Smooth muscle cell (in vitro differentiated cells): ENCODE data around the gene NAT10. TPM values are rescaled to one million over a fixed set of nuclear protein-coding genes. Genes with fewer than 3 reads are reported as not detected.

Source experiments
- DNase-seq: peaks from one replicate; lab custom pipeline; 2025; ENCODE audit not compliant: unreplicated experiment; lab: John Stamatoyannopoulos, UW
- H2AFZ ChIP-seq: fragments of 200-600 bp; sonication (generic); 2 replicates; pipeline ENCODE4 v1.6.0; 2016; ENCODE audit warnings: antibody characterized with exemption, low read depth, mild to moderate bottlenecking
- H3F3A ChIP-seq: fragments of 200-600 bp; sonication (generic); 2 replicates; pipeline ENCODE4 v1.6.0; 2017; ENCODE audit warnings: antibody characterized with exemption, low read depth
- H3K27ac ChIP-seq: fragments of 200-600 bp; sonication (generic); 2 replicates; pipeline ENCODE4 v1.5.1; 2016; ENCODE audit warnings: low read depth, mild to moderate bottlenecking
- H3K27me3 ChIP-seq: fragments of 200-600 bp; sonication (generic); 2 replicates; pipeline ENCODE4 v1.6.1; 2016; ENCODE audit warnings: low read depth, mild to moderate bottlenecking
- H3K36me3 ChIP-seq: fragments of 200-600 bp; sonication (generic); 2 replicates; pipeline ENCODE4 v1.5.1; 2016; ENCODE audit warnings: low read depth
- H3K4me1 ChIP-seq: fragments of 200-600 bp; sonication (generic); 2 replicates; pipeline ENCODE4 v1.5.1; 2016; ENCODE audit warnings: low read depth
- H3K4me2 ChIP-seq: fragments of 200-600 bp; sonication (generic); 2 replicates; pipeline ENCODE4 v1.6.0; 2016; ENCODE audit warnings: mild to moderate bottlenecking
- H3K4me3 ChIP-seq: fragments of 200-600 bp; sonication (generic); 2 replicates; pipeline ENCODE4 v1.5.1; 2016; ENCODE audit warnings: mild to moderate bottlenecking
- H3K79me2 ChIP-seq: fragments of 200-600 bp; sonication (generic); 2 replicates; pipeline ENCODE4 v1.6.0; 2016; ENCODE audit warnings: low read depth, mild to moderate bottlenecking
- H3K9ac ChIP-seq: fragments of 200-600 bp; sonication (generic); 2 replicates; pipeline ENCODE4 v1.6.0; 2016; ENCODE audit warnings: low read depth
- H3K9me3 ChIP-seq: fragments of 200-600 bp; sonication (generic); replicated peaks from 2 replicates; pipeline ENCODE4 v1.5.1; 2016; ENCODE audit warnings: low read depth
- H4K20me1 ChIP-seq: fragments of 200-600 bp; sonication (generic); 2 replicates; pipeline ENCODE4 v1.6.0; 2016; ENCODE audit warnings: low read depth
- CTCF ChIP-seq: fragments of 200-600 bp; sonication (generic); IDR thresholded peaks from 2 replicates; pipeline ENCODE4 v1.5.1; 2017; ENCODE audit warnings: borderline replicate concordance, mild to moderate bottlenecking, antibody characterized with exemption; ENCODE audit not compliant: insufficient read depth, poor library complexity, severe bottlenecking
- WGBS: methylation state at CpG from one replicate; pipeline ENCODE4 v1.1.7; 2016; ENCODE audit warnings: low lambda C conversion rate; 5-methylcytosine and 5-hydroxymethylcytosine counted together
- polyA plus RNA-seq: library from polyadenylated mRNA; unstranded; fragments of >200 nt; fragmentation: Nextera tagmentation; extraction: Ambion mirVana; gene quantifications from 2 replicates; pipeline ENCODE4 v1.2.1, GENCODE V29; 2016
- total RNA-seq: library from RNA; depleted of rRNA; stranded (reverse); fragments of >200 nt; gene quantifications from 2 replicates; pipeline ENCODE4 v1.2.3, GENCODE V29; 2014

Gene NAT10
- total and polyA plus RNA-seq, 2 experiments from 2014 or later, result 16.4 to 20.9 TPM

DNA sequence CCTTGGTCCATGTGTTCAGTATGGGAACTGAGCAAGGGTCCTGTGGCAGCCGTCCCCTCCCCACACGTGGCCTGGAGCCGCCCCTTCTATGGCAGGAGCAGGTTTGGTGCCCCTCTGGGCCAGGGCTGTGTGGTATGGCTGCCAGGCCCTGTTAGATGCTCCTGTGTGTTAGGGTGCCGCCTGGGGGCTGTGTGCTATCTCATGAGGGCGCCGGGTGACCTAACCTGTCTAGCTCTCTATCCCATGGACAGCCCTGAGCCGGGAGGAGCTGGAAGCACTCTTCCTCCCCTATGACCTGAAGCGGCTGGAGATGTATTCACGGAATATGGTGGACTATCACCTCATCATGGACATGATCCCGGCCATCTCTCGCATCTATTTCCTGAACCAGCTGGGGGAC, 34.7 kb downstream of the NAT10 start:
- no peaks in the 10 kb centered on the region for H3K79me2 ChIP-seq
- DNase-seq, result no peak
- H3K4me2 ChIP-seq, result no peak overlapping the region
- no peaks in the 10 kb centered on the region for H4K20me1 ChIP-seq
- no peaks in the 10 kb centered on the region for H3K9me3 ChIP-seq
- H3K9ac ChIP-seq, result no peak overlapping the region
- H3K27me3 ChIP-seq, result no peaks in the 10 kb centered on the region
- H3F3A ChIP-seq, result no peaks in the 10 kb centered on the region
- H2AFZ ChIP-seq, result no peak overlapping the region
- H3K27ac ChIP-seq, result no peak overlapping the region
- no peak for TF ChIP-seq CTCF
- H3K4me3 ChIP-seq, result no peak overlapping the region
- no peaks in the 10 kb centered on the region for H3K36me3 ChIP-seq
- WGBS, result 96% methylated on average over 11 of the region's 11 CpGs
- H3K4me1 ChIP-seq, result no peaks in the 10 kb centered on the region

- DNase-seq, result no peak
- Histone ChIP-seq H3K9me3 (no peaks in the 10 kb centered on the region), H3K4me2 (no peak overlapping the region), H3K36me3 (no peaks in the 10 kb centered on the region), H4K20me1 (no peaks in the 10 kb centered on the region), H2AFZ (no peak overlapping the region), H3K9ac (no peak overlapping the region), H3K27me3 (no peaks in the 10 kb centered on the region), H3K4me1 (no peaks in the 10 kb centered on the region), H3K79me2 (no peaks in the 10 kb centered on the region), H3K27ac (no peak overlapping the region), H3F3A (no peaks in the 10 kb centered on the region), H3K4me3 (no peak overlapping the region)
- WGBS, result 36% methylated on average over 2 of the region's 2 CpGs
- TF ChIP-seq CTCF, result no peak
Measured at GRCh38 chr11:34143048-34143447, 37.6 kb downstream of the NAT10 start.

DNA sequence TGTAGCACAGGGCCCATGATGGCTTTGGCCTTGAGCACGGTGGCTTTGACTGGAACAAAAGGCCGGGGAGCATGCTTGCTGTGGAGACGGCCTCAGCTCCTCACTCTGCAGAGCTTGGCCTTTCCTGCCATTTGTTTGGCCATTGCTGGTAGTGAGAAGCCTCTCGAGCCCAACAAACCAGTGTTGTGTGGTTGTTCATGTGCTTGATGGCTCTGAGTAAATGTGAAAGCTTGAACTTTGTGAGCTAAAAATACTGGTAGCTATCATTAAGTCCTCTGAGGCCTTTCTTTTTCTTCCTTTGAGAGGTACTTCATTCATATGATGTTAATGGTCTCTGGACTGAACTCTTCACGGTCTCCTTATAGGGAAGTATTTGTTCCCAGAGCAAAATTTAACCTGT, 39.6 kb downstream of the NAT10 start:
- Histone ChIP-seq H3K4me3 (no peak overlapping the region), H3K36me3 (no peaks in the 10 kb centered on the region), H3K27ac (no peak overlapping the region), H3K27me3 (no peaks in the 10 kb centered on the region), H3K9me3 (no peaks in the 10 kb centered on the region), H3K4me2 (no peak overlapping the region), H3K4me1 (no peaks in the 10 kb centered on the region), H3K79me2 (no peaks in the 10 kb centered on the region), H3K9ac (no peak overlapping the region), H4K20me1 (peaks cover 10% of the 10 kb centered on the region), H3F3A (no peaks in the 10 kb centered on the region), H2AFZ (no peak overlapping the region)
- no peak for TF ChIP-seq CTCF
- no peak for DNase-seq
- 98% methylated on average over 5 of the region's 5 CpGs for WGBS

GRCh38 chr11:34145847-34146381, 40.5 kb downstream of the NAT10 start:
- H3K79me2 ChIP-seq, result no peaks in the 10 kb centered on the region
- no peak overlapping the region for H3K4me2 ChIP-seq
- H3K27ac ChIP-seq, result no peak overlapping the region
- no peak for DNase-seq
- no peaks in the 10 kb centered on the region for H3K27me3 ChIP-seq
- 97% methylated on average over 8 of the region's 8 CpGs for WGBS
- no peaks in the 10 kb centered on the region for H3K9me3 ChIP-seq
- TF ChIP-seq CTCF, result no peak
- H3K4me3 ChIP-seq, result no peak overlapping the region
- H3F3A ChIP-seq, result no peaks in the 10 kb centered on the region
- no peak overlapping the region for H2AFZ ChIP-seq
- no peaks in the 10 kb centered on the region for H3K36me3 ChIP-seq
- H3K9ac ChIP-seq, result no peak overlapping the region
- peaks cover 19% of the 10 kb centered on the region for H4K20me1 ChIP-seq
- H3K4me1 ChIP-seq, result no peaks in the 10 kb centered on the region
